Measurements from ENCODE around the gene TMEM115.

The TMEM115 gene

DNA sequence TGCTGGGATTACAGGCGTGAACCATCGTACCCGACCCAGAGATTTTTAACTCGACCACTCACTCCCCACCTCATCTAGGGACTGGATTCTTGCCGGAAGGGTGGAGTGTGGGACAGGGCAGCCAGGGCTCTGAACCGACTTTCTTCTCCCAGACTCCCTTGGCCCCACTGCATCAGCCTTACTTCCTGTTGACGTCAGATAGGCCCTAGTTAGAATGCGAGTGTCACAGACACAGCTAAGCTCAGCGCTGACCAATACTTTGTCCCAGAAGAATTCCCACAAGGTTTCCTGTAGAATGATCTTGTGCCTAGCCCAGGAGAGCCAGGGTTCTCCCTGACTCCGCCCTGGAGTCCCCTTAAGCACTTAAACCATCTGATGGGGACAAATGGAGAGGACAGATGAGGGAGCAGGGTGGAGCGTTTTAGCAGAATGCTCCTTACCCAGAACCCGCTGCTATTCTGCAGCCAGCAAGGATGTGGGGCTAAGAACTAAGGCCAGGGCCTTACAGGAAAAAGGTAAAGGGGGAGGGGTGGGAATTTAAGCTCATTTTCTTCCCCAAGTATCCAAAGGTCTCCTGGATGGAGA is 25.5 kb downstream of the TMEM115 start:
- no peak overlapping the region for H3K4me3 ChIP-seq (ENCODE audit: insufficient read depth, low read depth, low read length)
- H3K27me3 ChIP-seq (ENCODE audit: control insufficient read depth, insufficient read depth, low read length, poor library complexity, severe bottlenecking) = peaks cover 12% of the 10 kb centered on the region
- peaks cover 34% of the 10 kb centered on the region for H3K36me3 ChIP-seq (ENCODE audit: control insufficient read depth, insufficient read depth, low read length)
- 94% methylated on average over 12 of the region's 12 CpGs for WGBS, 2 experiments
- H3K9me3 ChIP-seq (ENCODE audit: control insufficient read depth, low read length) = no peaks in the 10 kb centered on the region
- peaks cover 13% of the 10 kb centered on the region for H3K4me1 ChIP-seq (ENCODE audit: control insufficient read depth, insufficient read depth, low read length)
- no peak overlapping the region for H3K27ac ChIP-seq (ENCODE audit: insufficient read depth, low read depth, low read length, poor library complexity, severe bottlenecking)

DNA sequence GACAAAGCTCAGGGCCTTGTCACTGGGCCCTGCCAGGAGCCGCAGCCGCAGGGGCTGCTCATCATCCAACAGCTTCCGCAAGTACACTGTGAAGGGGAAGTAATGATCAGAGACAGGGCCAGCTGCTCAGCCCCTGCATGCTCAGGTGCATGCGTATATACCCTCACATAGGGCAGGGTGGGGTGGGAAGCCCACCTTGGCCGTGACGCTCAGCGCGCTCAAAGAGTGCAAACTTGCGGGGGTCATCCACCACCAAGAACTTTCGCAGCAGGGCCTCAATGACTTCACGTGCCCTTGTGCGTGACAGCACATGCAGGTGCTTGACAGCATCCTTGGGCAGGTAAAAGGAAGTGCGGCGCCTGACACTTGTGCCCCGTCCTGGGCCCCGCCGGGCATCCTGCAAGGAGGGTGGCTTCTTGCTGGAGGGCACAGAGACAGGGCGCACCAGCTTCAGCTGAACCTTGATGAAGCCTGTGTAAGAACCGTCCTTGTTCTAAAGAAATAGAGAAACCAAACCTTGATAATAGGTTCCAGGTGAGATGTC is 27.9 kb downstream of the TMEM115 start:
- no peak overlapping the region for H3K27ac ChIP-seq (ENCODE audit: insufficient read depth, low read depth, low read length, poor library complexity, severe bottlenecking)
- H3K9me3 ChIP-seq (ENCODE audit: control insufficient read depth, low read length) = no peaks in the 10 kb centered on the region
- peaks cover 34% of the 10 kb centered on the region for H3K36me3 ChIP-seq (ENCODE audit: control insufficient read depth, insufficient read depth, low read length)
- H3K4me1 ChIP-seq (ENCODE audit: control insufficient read depth, insufficient read depth, low read length) = peaks cover 9% of the 10 kb centered on the region
- no peaks in the 10 kb centered on the region for H3K27me3 ChIP-seq (ENCODE audit: control insufficient read depth, insufficient read depth, low read length, poor library complexity, severe bottlenecking)
- H3K4me3 ChIP-seq (ENCODE audit: insufficient read depth, low read depth, low read length) = no peak overlapping the region
- 96 to 98% methylated on average over 19 of the region's 19 CpGs for WGBS, 2 experiments

DNA sequence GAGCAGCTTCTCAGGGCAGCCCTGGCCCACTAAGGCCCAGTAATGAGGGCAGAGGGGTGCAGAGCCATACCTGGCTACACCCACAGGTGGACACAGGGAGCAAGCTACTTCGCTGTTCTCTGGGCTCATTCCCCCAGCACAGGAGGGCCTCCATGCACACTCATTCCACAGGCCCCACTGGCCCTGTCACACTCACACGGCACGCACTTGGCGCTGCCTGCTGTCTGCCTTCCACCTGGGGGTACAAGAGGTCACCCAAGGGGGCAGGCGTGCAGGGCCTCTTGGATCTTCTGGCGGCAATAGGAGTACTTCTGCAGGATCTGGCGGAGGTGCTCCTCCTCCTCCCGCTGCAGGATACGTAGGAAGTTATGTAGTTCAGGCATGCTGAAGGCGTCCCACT is 29.0 kb downstream of the TMEM115 start:
- Histone ChIP-seq H3K27me3 (ENCODE audit: control insufficient read depth, insufficient read depth, low read length, poor library complexity, severe bottlenecking) (no peaks in the 10 kb centered on the region), H3K4me3 (ENCODE audit: insufficient read depth, low read depth, low read length) (no peak overlapping the region), H3K27ac (ENCODE audit: insufficient read depth, low read depth, low read length, poor library complexity, severe bottlenecking) (no peak overlapping the region), H3K36me3 (ENCODE audit: control insufficient read depth, insufficient read depth, low read length) (peaks cover 37% of the 10 kb centered on the region), H3K4me1 (ENCODE audit: control insufficient read depth, insufficient read depth, low read length) (peaks cover 3% of the 10 kb centered on the region), H3K9me3 (ENCODE audit: control insufficient read depth, low read length) (no peaks in the 10 kb centered on the region)
- 96% methylated on average over 10 of the region's 10 CpGs for WGBS, 2 experiments

DNA sequence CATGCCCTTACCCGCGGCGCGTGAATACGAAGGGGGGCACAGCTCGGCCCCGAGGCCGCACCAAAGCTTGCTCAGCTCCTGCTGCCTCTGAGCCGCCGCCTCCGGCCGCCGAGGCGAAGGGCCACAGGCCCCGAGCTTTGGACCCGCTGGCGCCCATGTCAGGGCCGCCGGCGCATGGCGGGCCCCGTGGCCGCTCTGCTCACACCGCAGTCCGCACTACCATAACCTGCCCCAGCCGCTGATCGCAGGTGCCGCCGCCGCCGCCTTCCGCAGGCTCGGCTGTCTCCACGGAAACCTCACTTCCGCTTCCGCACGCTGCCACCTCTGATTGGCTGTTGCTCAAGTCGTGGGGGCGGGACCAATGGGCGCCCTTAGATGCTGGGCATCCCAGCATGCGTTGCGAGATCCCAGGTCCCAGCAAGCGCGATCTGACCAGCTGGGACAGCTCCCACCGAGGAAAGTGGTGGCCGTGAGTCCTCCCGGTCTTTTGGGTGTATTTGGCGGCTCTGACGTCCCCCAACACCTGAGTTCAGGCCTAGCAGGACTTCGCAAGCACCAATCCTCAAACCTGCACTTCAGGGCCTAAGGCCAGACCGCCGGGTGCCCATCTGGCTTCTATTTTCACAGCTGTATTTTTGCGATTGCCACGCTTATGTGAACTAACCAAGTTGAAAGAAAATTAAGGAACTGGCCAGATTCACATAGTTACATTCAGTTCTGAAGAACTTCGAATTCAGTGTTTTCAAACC is 31.2 kb downstream of the TMEM115 start, which contains the start of gene TUSC2:
TSS of gene TUSC2 (minus strand) at position 281 of the 749 bp plus-strand sequence. CDS start at position 157, 124 bp downstream.
- Histone ChIP-seq H3K4me1 (ENCODE audit: control insufficient read depth, insufficient read depth, low read length) (peaks cover 5% of the 10 kb centered on the region), H3K4me3 (ENCODE audit: insufficient read depth, low read depth, low read length) (peak within 1 kb of the TSS; percentile 87), H3K27me3 (ENCODE audit: control insufficient read depth, insufficient read depth, low read length, poor library complexity, severe bottlenecking) (no peaks in the 10 kb centered on the region), H3K36me3 (ENCODE audit: control insufficient read depth, insufficient read depth, low read length) (peaks cover 33% of the 10 kb centered on the region), H3K27ac (ENCODE audit: insufficient read depth, low read depth, low read length, poor library complexity, severe bottlenecking) (no peak within 1 kb of the TSS), H3K9me3 (ENCODE audit: control insufficient read depth, low read length) (no peaks in the 10 kb centered on the region)
- WGBS, 2 experiments = 6 to 7% methylated on average over 55 of the region's 55 CpGs

DNA sequence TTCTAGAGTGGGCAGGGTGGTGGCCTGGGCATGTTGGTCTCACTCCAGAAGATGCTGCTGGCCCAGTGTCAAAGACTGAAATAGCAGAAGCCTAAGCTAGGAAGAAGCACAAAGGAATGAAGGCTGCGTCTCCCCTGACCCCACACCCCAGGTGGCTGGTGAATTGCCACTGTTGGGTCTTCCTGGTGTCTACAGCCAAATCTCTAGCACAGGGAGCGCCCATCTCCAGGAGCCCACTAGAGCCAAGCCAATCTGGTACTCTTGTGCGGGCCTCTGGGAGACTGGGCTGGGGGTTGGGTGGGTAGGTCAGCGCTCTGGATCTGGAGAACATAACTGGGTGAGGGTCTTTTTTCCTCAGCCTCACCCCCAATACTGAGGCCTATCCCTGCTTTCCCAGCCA is 32.2 kb downstream of the TMEM115 start:
- no peaks in the 10 kb centered on the region for H3K27me3 ChIP-seq (ENCODE audit: control insufficient read depth, insufficient read depth, low read length, poor library complexity, severe bottlenecking)
- 83 to 84% methylated on average over 4 of the region's 4 CpGs for WGBS, 2 experiments
- H3K9me3 ChIP-seq (ENCODE audit: control insufficient read depth, low read length) = no peaks in the 10 kb centered on the region
- H3K36me3 ChIP-seq (ENCODE audit: control insufficient read depth, insufficient read depth, low read length) = peaks cover 33% of the 10 kb centered on the region
- no peak overlapping the region for H3K27ac ChIP-seq (ENCODE audit: insufficient read depth, low read depth, low read length, poor library complexity, severe bottlenecking)
- H3K4me1 ChIP-seq (ENCODE audit: control insufficient read depth, insufficient read depth, low read length) = peaks cover 14% of the 10 kb centered on the region
- H3K4me3 ChIP-seq (ENCODE audit: insufficient read depth, low read depth, low read length) = peak overlapping the region; percentile 87

DNA sequence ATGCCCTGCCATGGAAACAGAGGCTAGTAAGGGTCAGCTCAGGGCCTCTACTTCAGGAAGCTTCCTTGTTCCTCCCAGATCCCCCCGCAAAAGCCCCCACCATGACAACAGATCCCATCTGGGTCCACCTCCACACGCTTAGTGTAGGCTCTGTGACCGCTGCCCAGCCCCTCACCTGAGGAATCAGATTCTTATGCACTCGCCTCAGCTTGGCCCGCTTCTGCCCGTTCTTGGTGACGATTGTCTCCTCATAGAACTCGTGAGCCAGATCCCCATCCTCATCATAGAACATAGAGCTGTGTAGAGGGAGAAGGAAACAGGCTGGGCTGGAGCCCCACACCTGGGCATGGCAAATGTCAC is 33.2 kb downstream of the TMEM115 start:
- H3K36me3 ChIP-seq (ENCODE audit: control insufficient read depth, insufficient read depth, low read length) = peaks cover 24% of the 10 kb centered on the region
- H3K27me3 ChIP-seq (ENCODE audit: control insufficient read depth, insufficient read depth, low read length, poor library complexity, severe bottlenecking) = no peaks in the 10 kb centered on the region
- WGBS, 2 experiments = 92 to 95% methylated on average over 8 of the region's 8 CpGs

DNA sequence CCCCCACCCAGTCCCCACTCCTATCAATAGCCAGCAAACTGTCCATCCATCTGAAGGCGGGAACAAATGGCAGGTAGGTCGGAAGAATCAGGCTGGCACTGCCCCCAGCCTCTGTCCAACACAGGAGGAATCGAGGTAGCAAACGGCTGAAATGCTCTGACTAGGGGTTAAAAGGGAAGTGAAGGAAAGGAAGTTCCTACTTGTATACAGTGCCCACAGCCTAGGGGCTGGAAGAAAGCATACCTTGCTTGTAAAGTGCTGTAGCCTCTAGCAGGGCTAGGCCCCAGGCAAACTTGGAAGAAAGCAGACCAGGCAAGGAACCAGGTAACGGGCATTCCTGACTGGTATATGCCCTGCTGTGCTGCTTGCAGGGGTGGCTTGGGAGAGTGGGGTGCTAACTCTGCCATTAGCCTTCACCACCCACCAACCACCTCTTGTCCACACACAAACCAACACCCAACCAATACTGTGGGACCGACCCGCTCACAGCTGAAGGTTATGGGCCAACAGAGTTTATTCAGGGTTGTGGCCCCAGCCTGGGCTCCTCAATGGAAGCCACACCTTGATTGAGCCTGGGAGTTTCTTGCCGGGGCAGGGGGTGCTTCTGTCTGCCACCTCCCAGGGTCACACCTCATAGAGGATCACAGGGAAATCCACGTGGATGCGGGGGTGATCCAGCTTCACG is 33.7 kb downstream of the TMEM115 start:
- Histone ChIP-seq H3K27ac (ENCODE audit: insufficient read depth, low read depth, low read length, poor library complexity, severe bottlenecking) (no peak overlapping the region), H3K4me1 (ENCODE audit: control insufficient read depth, insufficient read depth, low read length) (peaks cover 17% of the 10 kb centered on the region), H3K4me3 (ENCODE audit: insufficient read depth, low read depth, low read length) (no peak overlapping the region), H3K27me3 (ENCODE audit: control insufficient read depth, insufficient read depth, low read length, poor library complexity, severe bottlenecking) (no peaks in the 10 kb centered on the region), H3K36me3 (ENCODE audit: control insufficient read depth, insufficient read depth, low read length) (peaks cover 18% of the 10 kb centered on the region), H3K9me3 (ENCODE audit: control insufficient read depth, low read length) (no peaks in the 10 kb centered on the region)
- WGBS, 2 experiments = 96% methylated on average over 11 of the region's 11 CpGs

More for the DNA sequence above, 33.2 kb downstream of the TMEM115 start:
- no peaks in the 10 kb centered on the region for H3K9me3 ChIP-seq (ENCODE audit: control insufficient read depth, low read length)
- no peak overlapping the region for H3K4me3 ChIP-seq (ENCODE audit: insufficient read depth, low read depth, low read length)
- peaks cover 17% of the 10 kb centered on the region for H3K4me1 ChIP-seq (ENCODE audit: control insufficient read depth, insufficient read depth, low read length)
- no peak overlapping the region for H3K27ac ChIP-seq (ENCODE audit: insufficient read depth, low read depth, low read length, poor library complexity, severe bottlenecking)

DNA sequence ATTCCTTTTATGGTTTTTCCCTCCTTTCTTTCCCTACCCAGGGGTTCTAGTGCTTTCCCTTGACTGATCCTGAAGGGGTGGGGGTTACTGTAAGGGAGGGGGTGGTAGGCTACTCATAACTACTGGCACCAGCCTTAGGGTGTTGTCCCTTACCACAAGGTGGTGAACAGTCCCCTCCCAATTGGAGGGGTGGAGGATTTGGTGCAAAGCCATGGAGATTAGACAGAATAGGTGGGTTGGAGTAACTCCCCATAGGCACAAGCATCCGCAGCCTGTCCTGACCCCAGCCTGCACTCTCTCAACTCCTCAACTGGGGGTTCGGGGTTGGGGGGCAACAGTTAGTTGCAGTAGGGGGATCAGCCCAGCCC is 34.2 kb downstream of the TMEM115 start:
- no peaks in the 10 kb centered on the region for H3K9me3 ChIP-seq (ENCODE audit: control insufficient read depth, low read length)
- no peaks in the 10 kb centered on the region for H3K27me3 ChIP-seq (ENCODE audit: control insufficient read depth, insufficient read depth, low read length, poor library complexity, severe bottlenecking)
- no peak overlapping the region for H3K4me3 ChIP-seq (ENCODE audit: insufficient read depth, low read depth, low read length)
- WGBS, 2 experiments = 96 to 100% methylated on average over 2 of the region's 2 CpGs
- H3K27ac ChIP-seq (ENCODE audit: insufficient read depth, low read depth, low read length, poor library complexity, severe bottlenecking) = no peak overlapping the region
- peaks cover 13% of the 10 kb centered on the region for H3K36me3 ChIP-seq (ENCODE audit: control insufficient read depth, insufficient read depth, low read length)
- H3K4me1 ChIP-seq (ENCODE audit: control insufficient read depth, insufficient read depth, low read length) = peaks cover 22% of the 10 kb centered on the region

DNA sequence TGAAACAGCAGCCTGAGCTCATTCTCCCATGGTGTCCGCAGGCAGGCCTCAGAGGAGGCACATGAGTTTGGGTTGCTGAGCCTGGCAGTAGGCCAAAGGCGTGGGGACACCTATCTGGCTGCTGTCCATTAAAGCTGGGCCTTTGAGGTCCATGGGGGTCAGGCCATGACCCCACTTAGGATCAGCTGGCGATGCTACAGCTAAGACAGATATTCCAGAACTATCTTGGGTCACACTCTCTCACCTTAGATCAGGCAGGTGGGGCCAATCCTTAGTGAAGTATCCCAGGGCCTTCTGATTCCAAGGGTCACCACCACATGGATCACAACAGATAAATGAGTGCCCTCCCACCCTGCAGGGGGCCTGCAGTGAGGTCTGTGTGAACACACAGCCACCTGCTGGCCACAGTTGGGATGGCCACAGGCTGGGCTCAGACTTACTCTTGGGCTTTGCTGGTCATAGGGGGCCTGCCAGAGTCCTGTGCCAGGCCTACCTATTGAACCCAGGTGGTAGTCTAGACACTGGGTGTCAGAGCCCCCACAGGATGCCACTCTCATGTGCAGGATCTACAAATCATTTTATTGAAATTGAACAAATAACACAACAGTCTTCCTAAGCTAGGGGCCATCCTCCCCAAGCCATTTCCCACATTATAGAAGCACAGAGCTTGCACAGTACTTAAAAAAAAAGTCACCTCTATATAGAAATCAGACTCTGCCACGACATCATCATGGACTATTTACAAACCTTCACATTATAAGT is 34.8 kb downstream of the TMEM115 start:
- 67 to 78% methylated on average over 4 of the region's 4 CpGs for WGBS, 2 experiments
- H3K36me3 ChIP-seq (ENCODE audit: control insufficient read depth, insufficient read depth, low read length) = peaks cover 9% of the 10 kb centered on the region
- peaks cover 26% of the 10 kb centered on the region for H3K4me1 ChIP-seq (ENCODE audit: control insufficient read depth, insufficient read depth, low read length)
- H3K27ac ChIP-seq (ENCODE audit: insufficient read depth, low read depth, low read length, poor library complexity, severe bottlenecking) = no peak overlapping the region
- no peaks in the 10 kb centered on the region for H3K27me3 ChIP-seq (ENCODE audit: control insufficient read depth, insufficient read depth, low read length, poor library complexity, severe bottlenecking)
- no peaks in the 10 kb centered on the region for H3K9me3 ChIP-seq (ENCODE audit: control insufficient read depth, low read length)
- H3K4me3 ChIP-seq (ENCODE audit: insufficient read depth, low read depth, low read length) = no peak overlapping the region
